ENCODE data around the gene CACNB2.

- TF ChIP-seq POLR2A (IDR thresholded peaks at IDR 0.05), result no peak
- no peak for TF ChIP-seq CTCF (IDR thresholded peaks at IDR 0.05)
- TF ChIP-seq EP300 (IDR thresholded peaks at IDR 0.05), result no peak
Observed at GRCh38 chr10:18545621-18546305, 405.5 kb downstream of the CACNB2 start.

Measured in gastroesophageal sphincter (tissue), 3 donors.